ENCODE measurements around the gene GOLGA6L9. TPM values are rescaled to one million over a fixed set of nuclear protein-coding genes. Genes with fewer than 3 reads are reported as not detected.

Gene GOLGA6L9, protein sequence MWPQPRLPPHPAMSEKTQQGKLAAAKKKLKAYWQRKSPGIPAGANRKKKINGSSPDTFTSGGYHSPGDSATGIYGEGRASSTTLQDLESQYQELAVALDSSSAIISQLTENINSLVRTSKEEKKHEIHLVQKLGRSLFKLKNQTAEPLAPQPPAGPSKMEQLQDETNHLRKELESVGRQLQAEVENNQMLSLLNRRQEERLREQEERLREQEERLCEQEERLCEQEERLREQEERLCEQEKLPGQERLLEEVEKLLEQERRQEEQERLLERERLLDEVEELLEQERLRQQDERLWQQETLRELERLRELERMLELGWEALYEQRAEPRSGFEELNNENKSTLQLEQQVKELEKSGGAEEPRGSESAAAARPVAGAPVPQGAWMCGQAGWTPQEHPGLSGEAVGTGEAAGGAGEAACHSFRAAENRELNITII
- total RNA-seq (2022; extraction: Qiagen RNA extraction; ENCODE audit: low read depth) = 2.7 to 3.4 TPM (median 3.0 TPM) in 5 replicates

DNA sequence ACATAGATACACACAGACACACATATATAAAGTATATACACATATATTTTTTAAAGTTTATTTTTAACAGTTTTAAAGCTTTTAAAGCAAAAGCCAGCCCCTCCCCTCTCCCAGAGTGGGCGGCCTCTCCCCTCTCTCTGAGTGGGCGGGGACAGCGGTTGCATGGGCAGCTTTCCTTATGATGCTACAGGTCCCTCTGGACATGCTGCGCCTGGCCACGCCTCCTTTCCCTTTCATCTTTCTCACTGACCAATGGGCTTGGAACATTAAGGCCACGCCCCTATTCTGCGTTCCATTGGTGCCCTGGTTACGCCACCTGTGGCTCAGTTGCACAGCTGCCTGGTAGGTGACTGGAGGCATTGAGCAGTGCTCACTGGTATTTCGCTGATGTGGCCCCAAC lies at the start of gene GOLGA6L9:
TSS of gene GOLGA6L9 (plus strand) at position 124 of the 400 bp plus-strand sequence. CDS start at position 388, 264 bp downstream.

Other genes with a start within 250 kb of the GOLGA6L9 start
- 25.7 to 31.5 TPM (median 27.3 TPM) in 5 replicates for gene EFL1, start 167.1 kb upstream of the GOLGA6L9 start, total RNA-seq (2022; extraction: Qiagen RNA extraction; ENCODE audit: low read depth)
- 1.6 to 3.6 TPM (median 3.1 TPM) in 5 replicates for gene SAXO2, start 167.0 kb upstream of the GOLGA6L9 start, total RNA-seq (2022; extraction: Qiagen RNA extraction; ENCODE audit: low read depth)
- 0.35 to 0.68 TPM (median 0.40 TPM) in 5 replicates for gene GOLGA6L10, start 80.3 kb upstream of the GOLGA6L9 start, total RNA-seq (2022; extraction: Qiagen RNA extraction; ENCODE audit: low read depth)
- 3,902 to 4,189 TPM (median 4,043 TPM) in 5 replicates for gene RPS17, start 110.6 kb downstream of the GOLGA6L9 start, total RNA-seq (2022; extraction: Qiagen RNA extraction; ENCODE audit: low read depth)
- gene CPEB1, start 217.5 kb downstream of the GOLGA6L9 start, total RNA-seq (2022; extraction: Qiagen RNA extraction; ENCODE audit: low read depth) = 2.8 to 4.0 TPM (median 3.8 TPM) in 5 replicates